Measurements from ENCODE around the gene MYBPC2.

DNA sequence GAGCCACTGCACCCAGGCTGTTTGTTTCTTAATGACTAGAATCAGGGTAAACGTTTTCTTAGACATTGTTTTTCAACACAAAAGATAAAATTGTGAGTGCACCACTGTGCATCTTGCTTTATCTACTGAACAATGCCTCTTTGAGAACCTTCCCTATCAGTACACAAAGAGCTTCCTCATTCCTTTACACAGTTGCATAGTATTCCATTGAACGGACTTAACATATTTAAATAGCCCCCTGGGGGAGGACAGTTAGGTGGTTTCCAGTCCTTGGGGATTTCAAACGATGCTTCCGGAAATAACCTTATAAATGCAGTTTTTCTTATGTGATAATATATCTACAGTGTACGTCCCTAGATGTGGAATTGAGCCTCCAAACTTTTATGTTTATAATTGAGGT is 39.9 kb upstream of the MYBPC2 start:
- TF ChIP-seq, protein P1, sequence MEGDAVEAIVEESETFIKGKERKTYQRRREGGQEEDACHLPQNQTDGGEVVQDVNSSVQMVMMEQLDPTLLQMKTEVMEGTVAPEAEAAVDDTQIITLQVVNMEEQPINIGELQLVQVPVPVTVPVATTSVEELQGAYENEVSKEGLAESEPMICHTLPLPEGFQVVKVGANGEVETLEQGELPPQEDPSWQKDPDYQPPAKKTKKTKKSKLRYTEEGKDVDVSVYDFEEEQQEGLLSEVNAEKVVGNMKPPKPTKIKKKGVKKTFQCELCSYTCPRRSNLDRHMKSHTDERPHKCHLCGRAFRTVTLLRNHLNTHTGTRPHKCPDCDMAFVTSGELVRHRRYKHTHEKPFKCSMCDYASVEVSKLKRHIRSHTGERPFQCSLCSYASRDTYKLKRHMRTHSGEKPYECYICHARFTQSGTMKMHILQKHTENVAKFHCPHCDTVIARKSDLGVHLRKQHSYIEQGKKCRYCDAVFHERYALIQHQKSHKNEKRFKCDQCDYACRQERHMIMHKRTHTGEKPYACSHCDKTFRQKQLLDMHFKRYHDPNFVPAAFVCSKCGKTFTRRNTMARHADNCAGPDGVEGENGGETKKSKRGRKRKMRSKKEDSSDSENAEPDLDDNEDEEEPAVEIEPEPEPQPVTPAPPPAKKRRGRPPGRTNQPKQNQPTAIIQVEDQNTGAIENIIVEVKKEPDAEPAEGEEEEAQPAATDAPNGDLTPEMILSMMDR (conservative IDR thresholded peaks at IDR 0.05; ENCODE audit: low read depth, low read length): no peak
- TF ChIP-seq EZH2phosphoT487 (IDR thresholded peaks at IDR 0.05; ENCODE audit: borderline replicate concordance, low read length): no peak
